ENCODE results near the gene GIT1. TPM values are rescaled to one million over a fixed set of nuclear protein-coding genes. Genes with fewer than 3 reads are reported as not detected.

GIT1 gene
- total and polyA plus RNA-seq, 2 donors (not counting 3 experiments of a cell fraction or from before 2014, with no cell fraction given): 75.5 to 92.5 TPM

DNA sequence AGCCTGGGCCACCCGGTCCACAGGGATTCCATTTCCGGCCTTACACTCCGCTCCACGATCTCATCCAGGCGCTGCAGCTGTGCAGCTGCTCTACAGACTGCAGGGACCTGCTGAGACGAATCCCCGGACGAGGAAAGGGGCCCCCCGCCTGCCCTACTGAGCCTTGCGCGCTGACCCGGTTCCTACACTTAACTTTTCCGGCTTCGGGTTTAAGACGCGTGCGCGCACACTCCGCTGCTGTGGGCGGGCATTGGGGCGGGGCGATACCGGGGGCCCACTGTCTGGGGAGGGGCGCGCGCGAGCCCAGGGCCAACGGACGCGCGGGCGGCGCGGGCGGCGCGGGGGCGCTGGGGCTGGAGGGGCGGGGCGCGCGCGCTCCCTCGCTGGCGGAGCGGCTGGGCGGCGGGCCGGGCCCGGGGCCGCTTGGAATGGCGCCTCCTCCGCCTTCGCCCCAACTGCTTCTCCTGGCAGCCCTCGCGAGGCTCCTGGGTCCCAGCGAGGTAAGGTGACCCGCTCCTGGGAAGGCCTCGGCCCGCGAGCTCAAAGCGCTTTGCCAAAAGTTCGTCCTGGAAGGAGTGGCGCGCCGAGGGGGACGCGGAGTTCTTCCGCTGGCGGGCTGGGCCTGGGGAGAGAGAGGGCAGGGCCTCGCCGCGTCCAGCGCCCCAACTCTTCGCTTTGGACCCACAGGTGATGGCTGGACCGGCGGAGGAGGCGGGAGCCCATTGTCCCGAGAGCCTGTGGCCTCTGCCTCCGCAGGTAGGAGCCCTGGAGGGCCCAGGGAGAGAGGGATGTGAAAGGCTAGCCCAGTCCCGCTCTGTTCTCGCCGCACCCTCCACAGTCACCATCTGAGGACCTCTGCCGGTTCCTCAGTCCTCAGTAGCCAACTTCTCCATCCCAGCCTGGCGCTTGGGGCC lies 20.9 kb downstream of the GIT1 start, which contains the start of gene TP53I13:
Gene TP53I13, plus strand, starts transcription at position 371 of the 914 bp plus-strand sequence. Its CDS starts 58 bp downstream, at position 429.
- DNase-seq (ENCODE audit: low read depth, low spot score) (peak; percentile 82), FAIRE-seq (peak; percentile 67)
- Histone ChIP-seq H3K9me1 (replicated peaks; ENCODE audit: control insufficient read depth, extremely low read depth, insufficient read depth, low read length) (no peaks in the 10 kb centered on the region), H4K20me1 (replicated peaks; ENCODE audit: control insufficient read depth, extremely low read depth, insufficient read depth, low read length) (no peaks in the 10 kb centered on the region), H3K9ac (replicated peaks; ENCODE audit: extremely low read depth, insufficient read depth, low read length) (peak within 1 kb of the TSS; percentile 69), H3K4me3 (replicated peaks in 1 of 3; ENCODE audit: insufficient read depth in 1 of 3, low read depth in 1 of 3, low read length in 3 of 3) (peak within 1 kb of the TSS; percentile 46 to 77 (median 70)), H2AFZ (ENCODE audit: low read depth, low read length) (peak within 1 kb of the TSS; percentile 91), H3K9me3 (replicated peaks; ENCODE audit: control insufficient read depth, insufficient read depth, low read length) (no peaks in the 10 kb centered on the region), H3K4me1 (ENCODE audit: control insufficient read depth, extremely low read depth, insufficient read depth, low read length) (peaks cover 26% of the 10 kb centered on the region), H3K27me3 (ENCODE audit: control insufficient read depth in 2 of 2, insufficient read depth in 2 of 2, low read length in 2 of 2) (no peaks in the 10 kb centered on the region), H3K27ac (ENCODE audit: insufficient read depth, low read depth, low read length) (peak within 1 kb of the TSS; percentile 24), H3K79me2 (ENCODE audit: control insufficient read depth, insufficient read depth, low read length) (no peaks in the 10 kb centered on the region), H3K36me3 (ENCODE audit: control insufficient read depth in 2 of 2, extremely low read depth in 1 of 2, insufficient read depth in 2 of 2, low read length in 2 of 2) (peaks cover 0 to 2% of the 10 kb centered on the region in 2 experiments), H3K4me2 (ENCODE audit: insufficient read depth, low read length) (peak within 1 kb of the TSS; percentile 90)
- intact Hi-C loops (cut with micrococcal nuclease) (loop anchor here (5.0 kb wide), 3 partner anchors 49 to 276 kb away; partner anchors contain the start of genes NUFIP2 and TAOK1), dilution Hi-C loops (cut with MboI; ENCODE audit: extremely low pct_ligation_motif_present, low sequenced_read_pairs) (no loop called here)
- CTCF ChIA-PET: interaction anchor here (1.0 to 8.8 kb wide), 8 partner anchors 19 to 198 kb away, joined by 3 to 105 read pairs (median 9); partner anchors contain the start of gene ANKRD13B
- TF ChIP-seq, protein P1, sequence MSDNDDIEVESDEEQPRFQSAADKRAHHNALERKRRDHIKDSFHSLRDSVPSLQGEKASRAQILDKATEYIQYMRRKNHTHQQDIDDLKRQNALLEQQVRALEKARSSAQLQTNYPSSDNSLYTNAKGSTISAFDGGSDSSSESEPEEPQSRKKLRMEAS (IDR thresholded peaks at IDR 0.05; ENCODE audit: insufficient read depth, insufficient read length): no peak
- peak; percentile 13 for TF ChIP-seq POLR2AphosphoS5 (IDR thresholded peaks at IDR 0.05; ENCODE audit: insufficient read depth, low read depth, low read length)
- TF ChIP-seq POLR2A (IDR thresholded peaks at IDR 0.05; ENCODE audit: low read depth, low read length): peak; percentile 57
- POLR2A ChIA-PET: interaction anchor here (1.0 kb wide), 1 partner anchor 13 kb away, joined by 3 read pairs; no protein-coding TSS in a partner anchor
- BruUV-seq (replicated peaks): TSS peak; percentile 17
